DOHH2 (cell line): ENCODE measurements around the gene TXNDC11.

Experiments
- H3F3A ChIP-seq: fragments of 200-600 bp; sonication (generic), shearing (Covaris generic); 2 replicates; pipeline ENCODE4 v1.6.0; 2016; ENCODE audit warnings: antibody characterized with exemption, mild to moderate bottlenecking; ENCODE audit not compliant: control insufficient read depth, insufficient read depth
- H3K27ac ChIP-seq: fragments of 200-600 bp; sonication (generic); 2 replicates; pipeline ENCODE4 v1.5.1; 2014; ENCODE audit warnings: low read depth, mild to moderate bottlenecking, low read length, moderate library complexity
- H3K27me3 ChIP-seq: fragments of 200-600 bp; sonication (generic); 2 replicates; pipeline ENCODE4 v1.6.1; 2014; ENCODE audit warnings: mild to moderate bottlenecking, low read length, mixed read lengths; ENCODE audit not compliant: control insufficient read depth
- H3K36me3 ChIP-seq: fragments of 200-600 bp; sonication (generic); 2 replicates; pipeline ENCODE4 v1.6.1; 2014; ENCODE audit warnings: mild to moderate bottlenecking, low read length, moderate library complexity, mixed read lengths; ENCODE audit not compliant: control insufficient read depth
- H3K4me1 ChIP-seq: fragments of 200-600 bp; sonication (generic); 2 replicates; pipeline ENCODE4 v1.6.1; 2014; ENCODE audit warnings: mild to moderate bottlenecking, low read length, mixed read lengths; ENCODE audit not compliant: control insufficient read depth
- H3K4me2 ChIP-seq: fragments of 200-600 bp; sonication (generic); 2 replicates; pipeline ENCODE4 v1.6.0; 2014; ENCODE audit warnings: mild to moderate bottlenecking, low read length, moderate library complexity
- H3K4me3 ChIP-seq: fragments of 200-600 bp; sonication (generic); 2 replicates; pipeline ENCODE4 v1.5.1; 2014; ENCODE audit warnings: mild to moderate bottlenecking, low read length, mixed read lengths
- H3K79me2 ChIP-seq: fragments of 200-600 bp; sonication (generic); 2 replicates; pipeline ENCODE4 v1.6.1; 2014; ENCODE audit warnings: mild to moderate bottlenecking, low read length, mixed read lengths; ENCODE audit not compliant: control insufficient read depth
- H3K9me2 ChIP-seq: fragments of 200-600 bp; sonication (generic); replicated peaks from 2 replicates; pipeline ENCODE4 v1.6.1; 2014; ENCODE audit warnings: mild to moderate bottlenecking, low read length, mixed read lengths; ENCODE audit not compliant: control insufficient read depth
- H3K9me3 ChIP-seq: fragments of 200-600 bp; sonication (generic); 2 replicates; pipeline ENCODE4 v1.6.1; 2014; ENCODE audit warnings: antibody characterized with exemption, low read length, mixed read lengths; ENCODE audit not compliant: control insufficient read depth, insufficient read depth
- H4K20me1 ChIP-seq: fragments of 200-600 bp; sonication (generic); 2 replicates; pipeline ENCODE4 v1.6.0; 2014; ENCODE audit warnings: low read depth, mild to moderate bottlenecking, antibody characterized with exemption, low read length, moderate library complexity; ENCODE audit not compliant: control insufficient read depth, insufficient read depth
- EZH2phosphoT487 ChIP-seq: fragments of 200-600 bp; sonication (generic); IDR thresholded peaks from 2 replicates; pipeline ENCODE4 v1.6.1; 2017; ENCODE audit warnings: borderline replicate concordance, mild to moderate bottlenecking, antibody characterized with exemption, low read length, moderate library complexity, mixed read lengths
- TF ChIP-seq, protein P1 (sequence below): fragments of 200-600 bp; sonication (generic); IDR thresholded peaks from one replicate; pipeline ENCODE4 v1.5.1; 2014; ENCODE audit warnings: antibody characterized with exemption, mild to moderate bottlenecking, low read depth, low read length; ENCODE audit not compliant: poor library complexity, severe bottlenecking

Gene TXNDC11

GRCh38 chr16:11747949-11748403 lies 5.3 kb upstream of the TXNDC11 start:
- no peak overlapping the region for H3K27ac ChIP-seq
- peaks cover 14% of the 10 kb centered on the region for H3K4me1 ChIP-seq
- peaks cover 6% of the 10 kb centered on the region; the same call in 1 of the 2 replicates for H3K79me2 ChIP-seq
- peaks cover 28% of the 10 kb centered on the region for H3F3A ChIP-seq
- no peak overlapping the region for H3K4me2 ChIP-seq
- no peak for TF ChIP-seq EZH2phosphoT487
- TF ChIP-seq, protein P1, sequence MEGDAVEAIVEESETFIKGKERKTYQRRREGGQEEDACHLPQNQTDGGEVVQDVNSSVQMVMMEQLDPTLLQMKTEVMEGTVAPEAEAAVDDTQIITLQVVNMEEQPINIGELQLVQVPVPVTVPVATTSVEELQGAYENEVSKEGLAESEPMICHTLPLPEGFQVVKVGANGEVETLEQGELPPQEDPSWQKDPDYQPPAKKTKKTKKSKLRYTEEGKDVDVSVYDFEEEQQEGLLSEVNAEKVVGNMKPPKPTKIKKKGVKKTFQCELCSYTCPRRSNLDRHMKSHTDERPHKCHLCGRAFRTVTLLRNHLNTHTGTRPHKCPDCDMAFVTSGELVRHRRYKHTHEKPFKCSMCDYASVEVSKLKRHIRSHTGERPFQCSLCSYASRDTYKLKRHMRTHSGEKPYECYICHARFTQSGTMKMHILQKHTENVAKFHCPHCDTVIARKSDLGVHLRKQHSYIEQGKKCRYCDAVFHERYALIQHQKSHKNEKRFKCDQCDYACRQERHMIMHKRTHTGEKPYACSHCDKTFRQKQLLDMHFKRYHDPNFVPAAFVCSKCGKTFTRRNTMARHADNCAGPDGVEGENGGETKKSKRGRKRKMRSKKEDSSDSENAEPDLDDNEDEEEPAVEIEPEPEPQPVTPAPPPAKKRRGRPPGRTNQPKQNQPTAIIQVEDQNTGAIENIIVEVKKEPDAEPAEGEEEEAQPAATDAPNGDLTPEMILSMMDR = no peak
- no peaks in the 10 kb centered on the region for H4K20me1 ChIP-seq
- H3K27me3 ChIP-seq = no peaks in the 10 kb centered on the region
- no peaks in the 10 kb centered on the region for H3K9me3 ChIP-seq
- H3K4me3 ChIP-seq = no peak overlapping the region
- no peaks in the 10 kb centered on the region for H3K9me2 ChIP-seq
- peaks cover 32% of the 10 kb centered on the region for H3K36me3 ChIP-seq

DNA sequence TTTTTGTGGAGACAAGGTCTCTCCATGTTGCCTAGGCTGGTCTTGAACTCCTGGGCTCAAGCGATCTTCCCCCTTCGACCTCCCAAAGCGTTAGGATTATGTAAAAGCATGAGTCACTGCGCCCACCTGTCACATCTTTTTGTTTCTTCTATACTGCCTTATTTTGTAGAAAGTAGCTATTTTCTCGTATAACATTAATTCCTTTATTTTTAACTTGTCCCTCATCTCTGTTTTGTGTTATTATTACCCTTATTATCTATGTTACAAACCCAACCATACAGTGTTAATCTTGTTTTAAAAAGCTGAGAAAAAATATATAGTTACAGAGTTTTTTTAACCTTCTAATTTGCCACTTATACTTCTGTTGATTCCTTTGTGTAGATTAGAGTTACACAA lies 1.4 kb upstream of the TXNDC11 start:
- H3K9me3 ChIP-seq = no peaks in the 10 kb centered on the region
- H3K4me3 ChIP-seq = peak overlapping the region; percentile 92; the same call in 1 of the 2 replicates
- TF ChIP-seq, protein P1 = no peak
- TF ChIP-seq EZH2phosphoT487 = no peak
- H3K27me3 ChIP-seq = no peaks in the 10 kb centered on the region
- H3K4me1 ChIP-seq = peaks cover 39% of the 10 kb centered on the region
- H3K27ac ChIP-seq = peak overlapping the region; percentile 69; the same call in 1 of the 2 replicates
- H3F3A ChIP-seq = peaks cover 23% of the 10 kb centered on the region
- peaks cover 41% of the 10 kb centered on the region for H3K79me2 ChIP-seq
- peaks cover 10% of the 10 kb centered on the region for H3K36me3 ChIP-seq
- H4K20me1 ChIP-seq = 0 out of 2 replicates have a peak, but pooled peaks cover 11% of the 10 kb centered on the region
- H3K4me2 ChIP-seq = peak overlapping the region; percentile 74
- H3K9me2 ChIP-seq = no peaks in the 10 kb centered on the region

DNA sequence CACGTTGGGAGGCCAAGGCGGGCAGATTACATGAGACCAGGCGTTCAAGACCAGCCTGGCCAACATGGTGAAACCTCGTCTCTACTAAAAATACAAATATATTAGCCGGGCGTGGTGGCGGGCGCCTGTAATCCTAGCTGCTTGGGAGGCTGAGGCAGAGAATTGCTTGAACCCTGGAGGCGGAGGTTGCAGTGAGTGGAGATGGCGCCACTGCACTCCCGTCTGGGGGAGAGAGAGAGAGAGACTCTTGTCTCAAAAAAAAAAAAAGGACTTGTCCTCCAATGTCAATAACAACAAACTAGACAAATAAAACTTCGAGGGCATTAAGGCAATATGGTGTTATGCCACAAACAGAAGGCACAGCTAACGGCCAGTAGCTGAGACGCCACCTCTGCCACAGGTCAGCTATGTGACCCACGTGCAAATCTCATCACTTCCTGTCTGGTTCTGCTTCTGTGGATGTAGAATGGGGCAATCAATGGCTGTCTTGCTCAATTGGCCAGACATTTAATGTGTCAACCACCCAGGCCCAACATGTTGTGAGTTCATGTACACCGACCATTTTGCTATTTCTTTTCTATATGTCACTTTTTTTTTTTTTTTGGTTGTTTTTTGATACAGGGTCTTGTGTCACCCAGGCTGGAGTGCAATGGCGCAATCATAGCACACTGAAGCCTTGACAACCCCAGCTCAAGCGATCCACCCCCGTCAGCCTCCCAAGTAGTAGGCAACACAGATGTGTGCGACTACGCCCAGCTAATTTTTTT lies 834 bp upstream of the TXNDC11 start:
- no peaks in the 10 kb centered on the region for H3K9me3 ChIP-seq
- H3F3A ChIP-seq = peaks cover 21% of the 10 kb centered on the region
- H3K9me2 ChIP-seq = no peaks in the 10 kb centered on the region
- TF ChIP-seq EZH2phosphoT487 = no peak
- TF ChIP-seq, protein P1 = peak; percentile 17
- H3K79me2 ChIP-seq = peaks cover 47% of the 10 kb centered on the region
- peaks cover 8% of the 10 kb centered on the region for H3K36me3 ChIP-seq
- peak overlapping the region; percentile 69 for H3K27ac ChIP-seq
- H4K20me1 ChIP-seq = 0 out of 2 replicates have a peak, but pooled peaks cover 11% of the 10 kb centered on the region
- peak overlapping the region; percentile 74 for H3K4me2 ChIP-seq
- peak overlapping the region; percentile 92 for H3K4me3 ChIP-seq
- H3K4me1 ChIP-seq = peaks cover 42% of the 10 kb centered on the region
- no peaks in the 10 kb centered on the region for H3K27me3 ChIP-seq
